Prostate gland (tissue), 2 donors: ENCODE measurements around the gene RNASE3. TPM values are rescaled to one million over a fixed set of nuclear protein-coding genes. Genes with fewer than 3 reads are reported as not detected.
"Not testable (repeated sequence)": the region's sequence is repeated elsewhere in the genome, so short reads cannot be mapped to it uniquely, and the experiment has no call there.

Experiments
- DNase-seq: peaks from one replicate; pipeline ENCODE4 v3.0.0-alpha.2; 2019; ENCODE audit warnings: low spot score
- H3K27ac ChIP-seq, 2 donors: fragments of 200-600 bp; sonication (generic); 2 replicates each; pipeline ENCODE4 v1.5.1; 2017 to 2019
- H3K27me3 ChIP-seq: fragments of 200-600 bp; sonication (generic); replicated peaks from 2 replicates; pipeline ENCODE4 v1.5.1; 2019; ENCODE audit not compliant: insufficient read depth
- H3K36me3 ChIP-seq, 2 donors: fragments of 200-600 bp; sonication (generic); 1 replicate in 1 of 2; 2 replicates in 1 of 2; pipeline versions ENCODE4 v1.5.1 to v1.8.1; 2017 to 2019
- H3K4me1 ChIP-seq: fragments of 200-600 bp; sonication (generic); replicated peaks from 2 replicates; pipeline ENCODE4 v1.5.1; 2019
- H3K4me3 ChIP-seq, 2 donors: fragments of 200-600 bp; sonication (generic); 2 replicates each; pipeline ENCODE4 v1.5.1; 2017 to 2019
- H3K9me3 ChIP-seq: fragments of 200-600 bp; sonication (generic); 2 replicates; pipeline ENCODE4 v1.5.1; 2017
- POLR2A ChIP-seq: fragments of 450-650 bp; IDR thresholded peaks from one replicate; pipeline ENCODE4 v1.6.1; 2016; ENCODE audit warnings: antibody characterized with exemption, mild to moderate bottlenecking
- POLR2AphosphoS5 ChIP-seq: sonication (generic); formaldehyde crosslinking; IDR thresholded peaks from one replicate; pipeline ENCODE4 v1.6.1; 2017; ENCODE audit warnings: antibody characterized with exemption
- WGBS: methylation state at CpG from one replicate; pipeline ENCODE4 v1.1.5; 2018; 5-methylcytosine and 5-hydroxymethylcytosine counted together
- intact Hi-C: fragments of 100-400 bp; cut with DNase I; formaldehyde crosslinking; loops from one replicate; pipeline ENCODE4 v1.14.2; 2022
- total RNA-seq, 2 donors: library from RNA; depleted of rRNA; stranded (reverse); fragments of >200 nt; gene quantifications; one replicate each; pipeline ENCODE4 v1.1.0, GENCODE V29; 2016
- TF ChIP-seq, protein P1 (sequence below), 4 experiments: fragments of 200-600 bp in 2 of 4; fragments of 450-650 bp in 2 of 4; sonication (generic) in 2 of 4; IDR thresholded peaks; 1 replicate in 3 of 4; 2 replicates in 1 of 4; pipeline ENCODE4 v1.5.1; 2016 to 2019; ENCODE audit warnings: antibody characterized with exemption in 4 of 4, mild to moderate bottlenecking in 2 of 4, moderate library complexity in 2 of 4

RNASE3 gene
- total RNA-seq, 2 donors from 2014 or later = not detected

DNA sequence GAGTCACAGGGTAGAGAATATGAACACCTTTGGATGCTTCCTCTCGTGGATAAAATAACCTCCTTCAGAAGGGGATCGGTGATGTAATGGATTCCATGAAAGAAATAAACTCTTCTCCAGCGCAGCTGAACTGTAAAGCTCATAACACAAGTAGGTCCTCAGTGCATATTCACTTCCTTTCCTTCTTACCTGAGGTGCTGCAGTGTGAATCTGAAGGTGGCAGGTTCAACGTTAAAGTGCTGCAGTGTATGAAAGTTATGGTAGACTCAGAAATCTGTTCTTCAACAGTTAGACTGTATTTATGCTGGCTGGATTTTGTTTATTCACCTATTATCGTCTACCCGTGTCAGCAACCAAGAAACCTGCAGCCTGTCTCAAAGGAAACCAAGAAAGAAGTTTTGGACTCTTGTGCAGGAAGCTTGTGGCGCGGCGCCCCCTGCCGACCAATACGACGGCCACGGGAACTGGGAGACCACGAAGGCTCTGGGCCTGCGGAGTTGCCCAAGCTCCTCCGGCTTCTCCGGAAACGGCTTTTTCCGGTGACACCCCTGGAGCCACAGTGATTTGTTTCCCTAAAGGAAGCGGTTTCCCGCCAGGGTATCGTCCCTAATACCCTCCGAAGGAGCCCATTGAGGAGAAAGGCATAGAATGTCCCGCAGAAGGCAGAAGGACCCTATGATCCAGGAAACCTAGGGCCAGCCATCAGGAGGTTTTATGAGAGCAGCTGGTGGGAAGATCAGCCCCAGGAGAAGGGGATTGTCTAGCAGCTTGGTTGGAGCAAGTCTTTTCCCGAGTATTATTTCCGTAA lies 17.6 kb upstream of the RNASE3 start:
- no peaks in the 10 kb centered on the region for H3K9me3 ChIP-seq
- 23% methylated on average over 26 of the region's 26 CpGs for WGBS
- no peak overlapping the region for H3K27ac ChIP-seq
- H3K27me3 ChIP-seq = no peaks in the 10 kb centered on the region
- H3K4me3 ChIP-seq = no peak overlapping the region
- intact Hi-C loops = no loop called here
- no peaks in the 10 kb centered on the region for H3K4me1 ChIP-seq
- TF ChIP-seq, protein P1, sequence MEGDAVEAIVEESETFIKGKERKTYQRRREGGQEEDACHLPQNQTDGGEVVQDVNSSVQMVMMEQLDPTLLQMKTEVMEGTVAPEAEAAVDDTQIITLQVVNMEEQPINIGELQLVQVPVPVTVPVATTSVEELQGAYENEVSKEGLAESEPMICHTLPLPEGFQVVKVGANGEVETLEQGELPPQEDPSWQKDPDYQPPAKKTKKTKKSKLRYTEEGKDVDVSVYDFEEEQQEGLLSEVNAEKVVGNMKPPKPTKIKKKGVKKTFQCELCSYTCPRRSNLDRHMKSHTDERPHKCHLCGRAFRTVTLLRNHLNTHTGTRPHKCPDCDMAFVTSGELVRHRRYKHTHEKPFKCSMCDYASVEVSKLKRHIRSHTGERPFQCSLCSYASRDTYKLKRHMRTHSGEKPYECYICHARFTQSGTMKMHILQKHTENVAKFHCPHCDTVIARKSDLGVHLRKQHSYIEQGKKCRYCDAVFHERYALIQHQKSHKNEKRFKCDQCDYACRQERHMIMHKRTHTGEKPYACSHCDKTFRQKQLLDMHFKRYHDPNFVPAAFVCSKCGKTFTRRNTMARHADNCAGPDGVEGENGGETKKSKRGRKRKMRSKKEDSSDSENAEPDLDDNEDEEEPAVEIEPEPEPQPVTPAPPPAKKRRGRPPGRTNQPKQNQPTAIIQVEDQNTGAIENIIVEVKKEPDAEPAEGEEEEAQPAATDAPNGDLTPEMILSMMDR (IDR thresholded peaks at IDR 0.05) = peak in 3 of 4 experiments; percentile 40 to 52 (median 42)
- TF ChIP-seq POLR2AphosphoS5 = no peak
- DNase-seq = peak; percentile 27
- no peaks in the 10 kb centered on the region for H3K36me3 ChIP-seq

DNA sequence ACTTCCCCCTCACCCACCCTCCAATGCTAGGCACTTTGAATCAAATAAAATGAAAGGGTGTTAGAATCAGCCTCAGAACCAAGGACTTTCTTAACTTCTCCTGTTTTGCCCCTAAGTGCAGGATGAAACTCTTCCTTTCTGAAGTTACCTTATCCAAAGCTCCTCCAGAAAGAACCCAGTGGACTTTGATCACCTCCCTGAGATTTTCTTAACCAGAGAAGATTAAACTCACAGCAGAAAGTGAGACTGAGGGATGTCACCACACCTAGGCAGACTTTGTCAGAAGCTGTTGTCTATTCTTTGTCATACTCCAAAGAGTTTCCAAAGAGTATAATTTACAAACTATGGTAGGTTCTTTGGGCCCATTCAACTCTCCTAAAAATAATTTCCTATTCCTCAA lies 14.2 kb upstream of the RNASE3 start:
- Histone ChIP-seq H3K4me3 (no peak overlapping the region), H3K27ac (no peak overlapping the region), H3K27me3 (no peaks in the 10 kb centered on the region), H3K4me1 (no peaks in the 10 kb centered on the region), H3K36me3 (no peaks in the 10 kb centered on the region), H3K9me3 (no peaks in the 10 kb centered on the region)
- TF ChIP-seq POLR2AphosphoS5 (no peak), POLR2A (no peak)
- TF ChIP-seq, protein P1 (IDR thresholded peaks at IDR 0.05) = no peak
- intact Hi-C loops = no loop called here
- no peak for DNase-seq

DNA sequence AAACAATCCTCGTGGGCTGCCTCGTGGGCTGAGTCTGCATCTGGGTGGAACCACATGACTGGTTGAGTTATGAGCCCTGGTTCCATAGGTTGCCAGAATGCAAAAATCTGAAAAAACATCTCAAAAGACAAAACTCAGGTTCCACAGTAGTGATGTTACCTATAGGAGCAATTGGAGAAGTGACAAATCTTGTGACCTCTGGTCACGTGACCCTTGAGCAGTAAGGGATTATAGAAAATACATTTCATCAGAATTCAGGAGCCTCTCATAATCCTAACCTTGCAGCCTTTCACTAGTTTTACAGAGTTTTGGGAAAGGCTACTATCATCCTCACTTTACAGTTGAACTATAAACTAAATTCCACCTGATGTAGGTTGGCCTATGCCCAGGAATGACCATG lies 12.5 kb upstream of the RNASE3 start:
- no peak overlapping the region for H3K4me3 ChIP-seq
- no peak for TF ChIP-seq POLR2AphosphoS5
- no peak for TF ChIP-seq POLR2A
- TF ChIP-seq, protein P1 (IDR thresholded peaks at IDR 0.05) = no peak
- no peaks in the 10 kb centered on the region for H3K36me3 ChIP-seq
- H3K4me1 ChIP-seq = no peaks in the 10 kb centered on the region
- H3K27ac ChIP-seq = no peak overlapping the region
- intact Hi-C loops = no loop called here
- no peaks in the 10 kb centered on the region for H3K27me3 ChIP-seq
- DNase-seq = no peak
- no peaks in the 10 kb centered on the region for H3K9me3 ChIP-seq
- WGBS = 78% methylated on average over 3 of the region's 3 CpGs

- H3K27ac ChIP-seq, H3K36me3 ChIP-seq, H3K9me3 ChIP-seq, DNase-seq, intact Hi-C loops, H3K4me3 ChIP-seq, H3K27me3 ChIP-seq, H3K4me1 ChIP-seq: not testable (repeated sequence)
- WGBS = 80% methylated on average over 5 of the region's 5 CpGs
Observed at GRCh38 chr14:20881229-20881628, 10.0 kb upstream of the RNASE3 start.

DNA sequence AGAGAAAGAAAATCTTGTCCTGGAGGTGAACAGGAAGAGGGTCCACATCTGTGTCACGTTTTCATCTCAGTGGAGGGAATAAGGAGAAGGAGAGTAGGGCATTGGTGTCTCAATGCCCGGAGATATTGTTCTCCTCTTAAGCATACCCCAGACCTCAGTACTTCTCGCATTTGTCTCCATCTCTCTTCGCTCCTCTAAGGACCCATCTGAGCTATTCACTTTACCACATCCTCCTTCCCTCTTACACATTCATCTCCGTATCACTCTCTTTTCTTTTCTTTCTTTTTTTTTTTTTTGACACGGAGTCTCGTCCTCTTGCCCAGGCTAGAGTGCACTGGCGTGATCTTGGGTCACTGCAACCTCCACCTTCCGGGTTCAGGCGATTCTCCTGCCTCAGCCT lies 8.4 kb upstream of the RNASE3 start:
- H3K27me3 ChIP-seq, H3K4me1 ChIP-seq, H3K9me3 ChIP-seq, H3K36me3 ChIP-seq, H3K27ac ChIP-seq, intact Hi-C loops, DNase-seq, H3K4me3 ChIP-seq: not testable (repeated sequence)
- WGBS = no CpG with 5 or more reads among the region's 10 CpGs

DNA sequence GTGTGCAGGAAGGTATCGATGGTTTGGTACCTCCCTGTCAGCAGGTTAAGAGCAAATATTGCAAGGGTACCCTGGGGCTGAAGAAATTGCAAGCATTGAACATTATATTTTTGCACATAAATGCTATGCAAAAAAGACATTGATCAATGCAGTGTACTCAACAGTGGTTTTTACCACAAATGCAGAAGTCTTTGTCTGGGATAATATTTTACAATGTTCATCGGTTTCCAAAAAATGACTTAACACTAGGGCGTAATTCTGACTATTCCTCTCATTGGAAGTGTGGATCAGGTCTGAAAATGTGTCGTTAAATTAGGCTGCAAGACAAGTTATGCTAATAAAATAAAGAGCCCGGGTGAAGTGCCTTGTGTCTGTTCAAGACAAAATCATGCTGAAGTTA lies 2.8 kb upstream of the RNASE3 start:
- DNase-seq, H3K4me1 ChIP-seq, H3K27me3 ChIP-seq, H3K4me3 ChIP-seq, H3K9me3 ChIP-seq, H3K27ac ChIP-seq, H3K36me3 ChIP-seq, intact Hi-C loops: not testable (repeated sequence)
- WGBS = 50% methylated on average over 5 of the region's 5 CpGs

GRCh38 chr14:20895322-20895721 lies 4.1 kb downstream of the RNASE3 start:
- DNase-seq, H3K27me3 ChIP-seq, H3K9me3 ChIP-seq, H3K27ac ChIP-seq, H3K4me3 ChIP-seq, intact Hi-C loops, H3K4me1 ChIP-seq, H3K36me3 ChIP-seq: not testable (repeated sequence)
- 25% methylated on average over 1 of the region's 1 CpG for WGBS
